ENCODE measurements around the gene NALF2. TPM values are rescaled to one million over a fixed set of nuclear protein-coding genes. Genes with fewer than 3 reads are reported as not detected.

Gene NALF2
- total RNA-seq, 2 experiments from 2014 or later = not detected

- Mint-ChIP-seq H3K36me3 (ENCODE audit: low read depth) (no peaks in the 10 kb centered on the region), H3K4me1 (ENCODE audit: low read depth) (no peaks in the 10 kb centered on the region), H3K27ac (no peak overlapping the region), H3K9me3 (no peaks in the 10 kb centered on the region), H3K4me3 (no peak overlapping the region), H3K27me3 (peaks cover 29% of the 10 kb centered on the region)
- Histone ChIP-seq H3K4me1 (ENCODE audit: insufficient read depth, low read length) (peaks cover 3% of the 10 kb centered on the region), H3K27me3 (ENCODE audit: control insufficient read depth in 1 of 2, insufficient read depth in 2 of 2, low read length in 2 of 2) (peaks cover 3 to 10% of the 10 kb centered on the region in 2 experiments), H3K27ac (ENCODE audit: low read depth in 1 of 2, low read length in 2 of 2) (no peak overlapping the region), H3K4me3 (ENCODE audit: low read length) (no peak overlapping the region), H3K36me3 (ENCODE audit: insufficient read depth, low read length) (no peaks in the 10 kb centered on the region), H3K9me3 (ENCODE audit: control insufficient read depth in 1 of 2, insufficient read depth in 1 of 2, low read length in 2 of 2) (no peaks in the 10 kb centered on the region)
- CTCF ChIA-PET = no interaction called here
- DNase-seq = no peak
- TF ChIP-seq CTCF (IDR thresholded peaks at IDR 0.05) = no peak
- ATAC-seq (ENCODE audit: poor library complexity) = no peak
- POLR2A ChIA-PET = no interaction called here
- intact Hi-C loops (cut with DNase I, micrococcal nuclease) = no loop called here
Observed at GRCh38 chrX:69505772-69506616, 1.9 kb downstream of the NALF2 start.

DNA sequence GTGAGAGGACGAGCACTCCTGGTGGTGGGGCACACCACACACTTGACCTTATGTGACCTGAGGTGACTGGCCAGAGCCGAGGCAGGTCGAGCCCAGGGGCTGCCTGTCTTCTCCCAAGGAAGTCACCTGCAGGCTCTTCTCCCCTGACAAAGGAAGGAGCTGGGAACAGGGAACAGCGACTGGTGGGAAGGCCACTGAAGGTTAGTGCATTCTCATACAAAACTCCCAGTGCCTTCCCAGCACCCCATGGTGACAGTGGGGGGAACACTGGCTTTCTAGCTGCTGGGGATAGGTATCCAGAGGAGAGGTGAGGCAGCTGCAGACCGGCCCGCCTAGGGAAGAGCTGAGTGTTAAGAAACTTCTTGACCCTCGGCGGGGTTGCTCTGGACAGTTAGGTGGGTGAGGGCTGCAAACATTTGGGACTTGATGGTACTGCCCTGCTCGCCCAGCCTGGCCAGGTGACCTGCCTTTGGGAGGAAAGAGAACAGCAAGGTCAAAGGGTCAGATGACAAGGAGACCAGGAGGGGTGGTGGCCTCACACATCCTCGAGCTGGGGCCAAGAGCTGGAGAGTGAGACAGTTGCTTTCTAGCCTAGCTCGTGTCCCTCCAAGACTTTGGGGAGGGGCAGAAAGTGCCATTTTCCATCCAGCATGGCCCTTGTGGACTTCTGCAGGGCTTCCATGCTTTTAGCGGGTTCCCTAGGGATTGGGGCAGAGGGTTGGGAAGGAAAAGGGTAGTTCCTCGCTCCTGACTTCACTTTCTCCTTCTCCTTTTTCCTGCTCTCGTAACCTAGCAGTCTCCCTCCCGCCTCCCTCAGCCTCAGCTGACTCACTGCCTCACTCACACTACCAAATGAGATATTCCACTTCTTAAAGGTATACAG is 2.7 kb downstream of the NALF2 start:
- Histone ChIP-seq H3K9me3 (ENCODE audit: control insufficient read depth in 1 of 2, insufficient read depth in 1 of 2, low read length in 2 of 2) (no peaks in the 10 kb centered on the region), H3K4me3 (ENCODE audit: low read length) (no peak overlapping the region), H3K36me3 (ENCODE audit: insufficient read depth, low read length) (no peaks in the 10 kb centered on the region), H3K27ac (ENCODE audit: low read depth in 1 of 2, low read length in 2 of 2) (no peak overlapping the region), H3K27me3 (ENCODE audit: control insufficient read depth in 1 of 2, insufficient read depth in 2 of 2, low read length in 2 of 2) (peaks cover 3 to 10% of the 10 kb centered on the region in 2 experiments), H3K4me1 (ENCODE audit: insufficient read depth, low read length) (peaks cover 3% of the 10 kb centered on the region)
- no peak overlapping the region for H3K4me3 Mint-ChIP-seq
- no peak overlapping the region for H3K27ac Mint-ChIP-seq
- TF ChIP-seq CTCF (IDR thresholded peaks at IDR 0.05) = no peak
- DNase-seq (no peak), ATAC-seq (ENCODE audit: poor library complexity) (no peak)
- no peaks in the 10 kb centered on the region for H3K36me3 Mint-ChIP-seq (ENCODE audit: low read depth)
- intact Hi-C loops (cut with DNase I, micrococcal nuclease) = no loop called here
- ChIA-PET CTCF (no interaction called here), POLR2A (no interaction called here)
- H3K9me3 Mint-ChIP-seq = no peaks in the 10 kb centered on the region
- H3K27me3 Mint-ChIP-seq = peaks cover 29% of the 10 kb centered on the region
- no peaks in the 10 kb centered on the region for H3K4me1 Mint-ChIP-seq (ENCODE audit: low read depth)

DNA sequence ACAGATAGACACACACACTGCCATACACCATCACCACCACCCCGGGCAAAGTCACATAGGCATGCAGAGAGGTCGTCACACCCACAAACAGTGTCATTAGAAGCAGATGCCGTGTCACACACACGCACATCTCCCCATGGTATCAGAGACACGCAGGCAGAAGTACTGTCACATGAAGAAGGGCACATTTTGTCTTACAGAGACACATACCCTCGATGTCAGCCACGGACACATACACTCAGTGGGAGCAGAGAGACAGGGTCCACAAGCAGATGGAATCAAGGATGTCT is 3.3 kb downstream of the NALF2 start:
- peaks cover 3% of the 10 kb centered on the region for H3K4me1 ChIP-seq (ENCODE audit: insufficient read depth, low read length)
- no peak overlapping the region for H3K27ac Mint-ChIP-seq
- TF ChIP-seq CTCF (IDR thresholded peaks at IDR 0.05) = no peak
- no peaks in the 10 kb centered on the region for H3K4me1 Mint-ChIP-seq (ENCODE audit: low read depth)
- H3K36me3 Mint-ChIP-seq (ENCODE audit: low read depth) = no peaks in the 10 kb centered on the region
- no peak overlapping the region for H3K27ac ChIP-seq (ENCODE audit: low read depth in 1 of 2, low read length in 2 of 2)
- no peak for DNase-seq
- no peak for ATAC-seq (ENCODE audit: poor library complexity)
- ChIA-PET CTCF (no interaction called here), POLR2A (no interaction called here)
- no peaks in the 10 kb centered on the region for H3K36me3 ChIP-seq (ENCODE audit: insufficient read depth, low read length)
- H3K27me3 Mint-ChIP-seq = peaks cover 29% of the 10 kb centered on the region
- H3K9me3 ChIP-seq (ENCODE audit: control insufficient read depth in 1 of 2, insufficient read depth in 1 of 2, low read length in 2 of 2) = no peaks in the 10 kb centered on the region
- no peaks in the 10 kb centered on the region for H3K9me3 Mint-ChIP-seq
- peaks cover 3 to 10% of the 10 kb centered on the region in 2 experiments for H3K27me3 ChIP-seq (ENCODE audit: control insufficient read depth in 1 of 2, insufficient read depth in 2 of 2, low read length in 2 of 2)
- no peak overlapping the region for H3K4me3 ChIP-seq (ENCODE audit: low read length)
- intact Hi-C loops (cut with DNase I, micrococcal nuclease) = no loop called here
- no peak overlapping the region for H3K4me3 Mint-ChIP-seq

All from CD4-positive, alpha-beta T cell (primary cell).